GM12874 (cell line): ENCODE data around the gene NDUFA13.

Experiments
- TF ChIP-seq, protein P1 (sequence below): IDR thresholded peaks from 2 replicates; pipeline ENCODE4 v1.5.1; 2011; ENCODE audit warnings: low read depth, mild to moderate bottlenecking, control low read depth, low read length, moderate library complexity; ENCODE audit not compliant: insufficient read depth

Gene NDUFA13

GRCh38 chr19:19539698-19540063, 23.7 kb downstream of the NDUFA13 start:
- TF ChIP-seq, protein P1, sequence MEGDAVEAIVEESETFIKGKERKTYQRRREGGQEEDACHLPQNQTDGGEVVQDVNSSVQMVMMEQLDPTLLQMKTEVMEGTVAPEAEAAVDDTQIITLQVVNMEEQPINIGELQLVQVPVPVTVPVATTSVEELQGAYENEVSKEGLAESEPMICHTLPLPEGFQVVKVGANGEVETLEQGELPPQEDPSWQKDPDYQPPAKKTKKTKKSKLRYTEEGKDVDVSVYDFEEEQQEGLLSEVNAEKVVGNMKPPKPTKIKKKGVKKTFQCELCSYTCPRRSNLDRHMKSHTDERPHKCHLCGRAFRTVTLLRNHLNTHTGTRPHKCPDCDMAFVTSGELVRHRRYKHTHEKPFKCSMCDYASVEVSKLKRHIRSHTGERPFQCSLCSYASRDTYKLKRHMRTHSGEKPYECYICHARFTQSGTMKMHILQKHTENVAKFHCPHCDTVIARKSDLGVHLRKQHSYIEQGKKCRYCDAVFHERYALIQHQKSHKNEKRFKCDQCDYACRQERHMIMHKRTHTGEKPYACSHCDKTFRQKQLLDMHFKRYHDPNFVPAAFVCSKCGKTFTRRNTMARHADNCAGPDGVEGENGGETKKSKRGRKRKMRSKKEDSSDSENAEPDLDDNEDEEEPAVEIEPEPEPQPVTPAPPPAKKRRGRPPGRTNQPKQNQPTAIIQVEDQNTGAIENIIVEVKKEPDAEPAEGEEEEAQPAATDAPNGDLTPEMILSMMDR, result no peak

DNA sequence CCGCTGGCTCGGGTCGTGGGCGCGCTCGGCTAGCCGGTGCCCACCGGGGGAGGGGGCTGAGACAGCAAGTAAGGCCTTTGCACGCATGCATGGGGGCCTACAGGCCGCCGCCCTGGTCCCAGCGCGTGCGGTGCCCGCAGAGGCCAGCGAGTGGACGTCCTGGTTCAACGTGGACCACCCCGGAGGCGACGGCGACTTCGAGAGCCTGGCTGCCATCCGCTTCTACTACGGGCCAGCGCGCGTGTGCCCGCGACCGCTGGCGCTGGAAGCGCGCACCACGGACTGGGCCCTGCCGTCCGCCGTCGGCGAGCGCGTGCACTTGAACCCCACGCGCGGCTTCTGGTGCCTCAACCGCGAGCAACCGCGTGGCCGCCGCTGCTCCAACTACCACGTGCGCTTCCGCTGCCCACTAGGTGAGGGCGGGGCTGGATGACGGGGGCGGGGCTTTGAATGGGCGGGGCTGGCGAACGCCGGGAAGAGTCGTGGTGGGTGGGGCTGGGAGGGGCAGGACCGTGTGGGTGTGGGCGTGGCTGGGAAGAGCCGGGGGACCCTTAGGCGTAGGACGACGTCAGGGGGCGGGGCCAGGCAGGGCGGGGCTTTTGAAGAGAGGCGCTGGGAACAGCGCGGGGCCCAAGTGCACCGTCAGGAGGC, 24.2 kb downstream of the NDUFA13 start:
- TF ChIP-seq, protein P1, result no peak

- TF ChIP-seq, protein P1, result no peak
These were observed 24.9 kb downstream of the NDUFA13 start for GRCh38 chr19:19540715-19541515.

DNA sequence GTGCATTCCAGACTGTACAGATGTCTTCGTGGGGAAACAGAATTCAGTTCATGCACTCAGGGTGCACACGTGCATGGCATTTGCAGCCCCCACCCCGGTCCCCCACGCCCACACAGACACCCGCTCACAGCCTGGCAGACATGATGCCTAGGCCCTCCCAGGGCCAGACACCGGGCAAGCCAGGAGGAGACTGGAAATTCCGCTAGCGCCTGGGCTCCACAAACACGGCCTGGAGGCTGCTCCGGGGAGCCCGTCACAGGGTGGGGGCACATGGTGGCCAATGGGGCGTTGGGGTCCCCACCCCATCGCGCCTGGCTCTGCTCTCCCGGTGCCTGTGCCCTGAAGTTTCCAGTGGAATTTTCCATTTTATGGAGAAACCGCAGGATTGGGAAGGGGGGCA, 25.6 kb downstream of the NDUFA13 start:
- TF ChIP-seq, protein P1, result no peak

DNA sequence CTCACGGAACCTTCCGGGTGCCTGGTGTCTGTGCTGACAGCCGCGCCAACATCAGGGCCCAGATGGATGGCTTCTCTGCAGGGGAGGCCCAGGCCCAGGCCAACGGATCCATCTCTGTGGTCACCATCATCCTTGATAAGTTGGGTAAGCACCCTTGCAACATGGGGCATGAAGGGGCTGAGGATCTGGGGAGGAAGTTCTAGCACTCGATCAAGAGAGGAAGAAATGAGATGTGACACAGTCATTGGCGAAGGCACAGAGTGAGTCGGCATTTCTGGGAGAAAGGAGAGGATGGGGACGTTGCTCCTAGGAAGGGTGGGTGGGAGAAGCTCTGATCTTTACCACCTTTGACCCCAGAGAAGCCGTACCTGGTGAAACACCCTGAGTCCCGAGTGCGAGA, 26.5 kb downstream of the NDUFA13 start:
- TF ChIP-seq, protein P1, result no peak

DNA sequence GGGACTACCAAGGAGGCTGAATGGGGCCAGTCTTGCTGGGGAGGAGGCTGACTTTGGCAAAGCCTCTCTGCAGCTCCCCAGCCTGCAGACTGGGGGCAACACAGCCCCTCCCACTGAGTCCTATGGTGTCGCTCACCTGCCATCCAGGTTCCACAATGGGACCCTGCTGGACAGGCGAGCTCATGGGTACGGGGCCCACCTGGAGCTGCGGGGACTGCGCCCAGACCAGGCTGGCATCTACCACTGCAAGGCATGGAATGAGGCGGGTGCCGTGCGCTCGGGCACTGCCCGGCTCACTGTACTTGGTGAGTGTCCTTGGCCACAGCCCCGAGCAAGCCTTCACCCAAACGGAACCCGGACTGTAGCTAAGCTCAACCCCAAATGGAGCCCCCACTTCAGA, 27.1 kb downstream of the NDUFA13 start:
- TF ChIP-seq, protein P1, result no peak

GRCh38 chr19:19543640-19544039, 27.6 kb downstream of the NDUFA13 start:
- TF ChIP-seq, protein P1, result no peak
